Medulla oblongata (tissue), 1 donor: ENCODE data around the gene PPP1R3C.

ENCODE experiments used
- DNase-seq: peaks from one replicate; pipeline ENCODE4 v3.0.0-alpha.2; 2015; ENCODE audit errors: extremely low spot score

Gene PPP1R3C

DNA sequence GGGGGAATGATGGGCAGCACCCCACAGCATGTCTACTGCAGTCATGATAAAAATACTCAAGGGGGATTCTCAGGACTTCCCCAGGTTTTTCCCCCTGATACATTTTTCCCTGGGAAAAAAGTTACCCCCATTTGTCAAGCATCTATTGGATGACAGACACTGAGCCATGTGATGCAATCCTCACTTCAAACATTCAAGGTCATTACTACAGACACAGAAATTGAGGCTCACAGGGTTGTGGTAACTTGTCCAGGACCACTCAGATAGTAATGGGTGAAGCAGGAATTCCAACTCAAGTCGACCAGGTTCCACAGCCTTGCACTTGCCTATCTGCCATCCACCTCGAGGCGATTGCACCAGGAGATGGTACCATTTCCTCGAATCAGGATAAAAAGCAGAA is 31.7 kb downstream of the PPP1R3C start:
- no peak for DNase-seq

DNA sequence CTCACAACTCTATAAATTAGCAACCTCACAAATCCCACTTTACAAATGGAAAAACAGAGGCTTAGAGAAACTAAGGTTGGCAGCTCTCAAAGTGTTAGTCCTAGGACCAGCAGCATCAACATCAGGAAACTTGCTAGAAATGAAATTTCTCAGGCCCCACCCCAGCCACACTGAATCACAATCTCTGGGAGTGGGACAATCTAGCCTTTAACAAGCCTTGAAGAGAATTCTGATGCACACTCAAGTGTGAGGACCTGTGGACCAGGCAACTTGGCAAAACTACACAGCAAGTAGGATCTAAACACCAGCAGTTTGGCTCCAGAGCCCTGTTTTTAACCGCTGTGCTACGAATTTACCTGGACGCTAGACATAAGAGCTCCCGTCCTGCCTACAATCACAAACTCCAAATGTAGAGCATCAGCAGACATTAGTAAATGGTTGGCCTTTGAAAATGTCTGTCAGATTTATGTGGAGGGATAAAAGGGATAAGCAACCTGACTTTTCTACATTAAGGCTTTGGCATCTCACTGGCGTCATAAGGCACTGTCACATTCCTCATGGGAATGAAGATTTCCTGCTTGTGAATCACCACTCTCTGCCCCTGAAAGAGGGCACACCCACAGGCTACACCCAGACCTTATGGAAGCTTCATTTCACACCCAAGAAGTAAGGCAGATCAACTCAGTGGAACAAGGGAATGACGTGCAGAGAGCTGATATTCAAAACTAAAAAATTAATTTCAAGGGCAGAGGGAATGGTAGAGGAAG is 34.5 kb downstream of the PPP1R3C start:
- no peak for DNase-seq

DNA sequence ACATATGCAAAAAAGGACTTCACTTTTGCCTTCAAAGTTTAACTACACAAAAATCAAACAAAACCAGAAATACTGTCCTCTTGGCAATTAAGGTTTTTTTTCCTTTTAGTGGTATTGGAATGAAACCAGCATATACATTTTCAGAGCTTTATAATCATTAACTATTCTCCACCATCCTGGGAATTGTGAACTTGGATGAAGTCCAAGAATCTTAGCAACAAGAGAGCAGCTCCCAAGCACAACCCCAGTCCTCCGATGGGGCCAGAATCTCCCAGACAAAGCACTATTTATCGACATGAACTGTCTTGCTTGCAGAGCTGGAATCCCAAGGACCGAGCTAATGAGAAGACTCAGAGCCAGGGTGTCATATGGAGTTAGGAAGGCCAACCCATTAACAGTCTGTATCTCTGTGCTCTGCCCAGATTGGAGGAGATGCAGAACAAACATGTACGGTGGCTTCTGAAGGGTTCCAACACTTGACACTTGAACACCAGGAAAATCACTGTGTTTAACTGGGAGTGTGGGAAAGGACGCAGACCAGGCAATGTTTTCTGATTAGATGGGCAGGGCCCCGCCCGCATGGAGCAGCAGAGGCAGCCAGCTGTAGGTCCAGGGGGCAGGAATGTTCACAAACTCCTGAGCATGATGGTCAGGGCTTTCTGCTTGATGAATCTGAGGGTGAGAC is 35.5 kb downstream of the PPP1R3C start:
- peak; percentile 66 for DNase-seq

DNA sequence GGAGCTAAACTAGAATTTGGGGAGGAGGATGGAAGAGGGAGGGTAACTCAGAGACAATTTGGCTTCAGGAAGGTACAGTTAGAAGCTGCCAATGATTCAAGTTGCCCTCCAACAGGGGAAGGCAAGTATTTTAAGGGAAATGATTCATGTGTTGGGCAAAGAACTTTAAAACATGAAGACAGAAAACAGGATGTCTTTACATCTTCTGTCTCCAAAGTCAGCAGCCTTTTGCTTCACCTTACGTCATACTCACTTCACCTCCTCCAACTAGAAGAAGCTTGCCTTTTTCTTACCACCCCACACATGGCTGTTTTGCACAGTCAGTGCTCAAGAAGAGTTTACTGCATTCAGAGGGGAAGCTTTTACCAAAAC is 36.1 kb downstream of the PPP1R3C start:
- peak; percentile 41 for DNase-seq

DNA sequence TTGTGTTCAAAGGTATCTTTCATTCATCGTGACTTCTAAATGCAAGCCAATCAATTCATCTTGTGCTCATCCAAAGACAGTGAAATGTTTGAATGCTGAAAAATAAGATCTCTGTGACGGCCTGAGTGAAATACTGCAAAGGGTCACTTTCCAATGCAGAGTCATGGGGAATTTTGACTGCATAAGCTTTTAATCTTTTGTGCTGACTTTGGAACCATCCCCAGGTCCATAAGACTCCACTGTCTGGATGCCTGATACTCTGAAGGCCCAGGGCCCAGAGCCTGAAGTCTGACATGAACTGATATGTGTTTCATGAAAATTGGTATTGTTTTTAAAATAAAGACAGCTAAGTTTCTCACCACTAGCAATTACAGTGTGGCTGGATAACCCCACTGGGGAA is 39.0 kb downstream of the PPP1R3C start:
- DNase-seq, result no peak

DNA sequence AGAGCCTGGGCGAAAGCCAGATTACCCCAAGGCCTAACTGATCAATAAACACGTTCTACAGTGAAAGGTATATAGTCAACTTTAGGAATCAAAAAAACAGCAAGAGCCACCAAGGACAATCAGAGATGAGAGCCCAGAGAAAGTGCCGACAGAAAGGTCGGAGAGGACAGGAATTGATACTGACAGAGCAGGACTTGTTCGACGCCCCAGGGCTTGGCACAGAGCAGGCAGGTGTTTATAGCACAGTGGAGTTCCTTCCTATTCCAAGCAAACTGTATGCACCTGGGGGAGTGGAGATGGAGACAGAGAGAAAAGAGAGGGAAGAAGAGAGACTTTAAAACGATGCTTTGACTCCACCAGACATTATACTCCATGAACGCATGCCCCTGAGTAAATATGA is 39.5 kb downstream of the PPP1R3C start:
- no peak for DNase-seq

DNA sequence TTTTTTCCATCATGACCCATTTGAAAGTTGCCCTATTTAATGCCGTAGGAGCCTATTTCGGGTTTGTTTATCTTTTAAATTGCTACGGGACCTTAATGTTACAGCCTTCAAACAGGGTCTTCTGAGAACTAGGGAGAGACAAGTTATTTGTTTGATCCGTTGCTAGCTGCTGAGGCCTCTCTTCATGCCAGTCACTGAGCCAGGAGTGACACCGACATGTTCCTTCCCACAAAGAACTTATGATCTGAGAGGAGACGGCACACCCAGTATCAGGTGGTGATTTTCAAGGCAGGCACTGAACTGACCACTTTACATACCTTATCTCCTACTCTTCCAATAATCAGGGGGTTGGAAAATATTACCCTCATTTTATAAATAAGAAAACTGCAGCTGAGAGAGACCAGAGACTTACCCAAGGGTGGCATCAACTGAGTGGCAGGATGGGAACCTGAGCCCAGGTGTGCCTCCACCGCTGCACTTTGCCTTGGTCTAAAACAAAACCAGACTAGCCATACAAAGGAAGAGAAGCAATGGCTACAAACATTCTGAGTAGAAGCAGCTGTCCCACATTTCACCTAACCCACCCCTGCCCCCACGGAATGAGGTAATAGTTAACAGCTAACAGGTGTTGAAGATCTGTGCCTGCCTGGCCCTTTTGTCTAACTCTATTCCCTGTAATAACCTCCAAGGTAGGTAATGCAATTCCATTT is 40.5 kb downstream of the PPP1R3C start:
- DNase-seq, result no peak

DNA sequence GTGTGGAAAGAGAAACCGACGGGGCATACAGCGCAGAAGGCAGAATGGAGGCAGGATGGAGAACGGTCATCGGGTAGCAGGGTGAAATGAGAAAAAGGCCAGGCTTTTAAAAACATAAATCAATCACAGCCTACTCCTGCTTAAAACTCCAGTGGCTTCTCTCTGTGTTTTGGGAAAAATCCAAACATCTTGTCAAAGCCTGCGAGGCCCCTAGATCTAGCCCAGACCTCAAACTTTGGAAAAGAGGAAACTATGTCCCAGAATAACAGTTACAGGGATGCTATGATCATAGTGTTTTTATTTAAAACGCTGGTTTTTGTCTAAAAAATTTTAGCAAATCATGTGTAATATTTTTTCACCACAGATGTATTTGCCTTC is 41.1 kb downstream of the PPP1R3C start:
- no peak for DNase-seq

DNA sequence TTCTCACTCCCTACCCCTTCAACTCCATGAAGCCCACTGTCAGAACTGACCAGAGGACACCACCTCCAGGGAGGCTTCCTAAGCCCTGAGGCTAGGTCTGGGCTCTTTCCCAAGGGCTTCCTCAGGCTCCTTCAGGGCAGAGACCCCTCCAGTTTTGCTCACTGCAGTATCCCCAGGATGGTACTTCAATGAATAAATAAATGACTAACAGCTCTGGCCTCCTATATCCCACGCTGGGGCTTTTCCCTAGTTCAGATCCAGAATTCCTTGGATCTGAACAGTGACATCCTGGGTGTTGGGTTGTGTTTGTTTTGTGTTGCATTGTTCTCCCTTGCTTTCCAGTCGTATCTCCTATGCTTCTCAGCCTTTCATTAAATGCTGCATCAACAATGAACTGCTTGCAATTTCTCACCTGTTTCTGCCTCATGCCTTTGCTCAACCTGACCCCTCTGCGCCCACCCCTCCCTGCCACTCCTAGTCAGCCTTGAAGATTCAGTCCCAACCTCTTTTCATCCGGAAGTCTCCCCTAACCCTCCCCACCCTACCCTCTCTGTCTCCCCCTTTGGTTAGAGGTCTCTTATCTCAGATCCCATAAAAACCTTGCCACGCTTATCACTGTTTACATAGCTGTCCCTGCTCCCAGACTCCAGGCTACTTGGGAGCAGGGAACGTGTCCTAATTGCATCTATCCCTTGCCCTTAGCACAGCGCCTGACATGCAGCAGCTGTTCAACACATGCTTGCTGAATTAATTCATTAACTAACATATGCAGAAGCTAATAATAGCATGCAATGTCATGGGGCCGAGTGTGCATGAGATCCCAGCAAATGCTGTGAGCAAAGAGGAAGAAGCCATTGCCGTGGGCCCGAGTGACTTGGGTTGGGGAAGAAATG is 41.7 kb downstream of the PPP1R3C start:
- DNase-seq, result no peak

DNA sequence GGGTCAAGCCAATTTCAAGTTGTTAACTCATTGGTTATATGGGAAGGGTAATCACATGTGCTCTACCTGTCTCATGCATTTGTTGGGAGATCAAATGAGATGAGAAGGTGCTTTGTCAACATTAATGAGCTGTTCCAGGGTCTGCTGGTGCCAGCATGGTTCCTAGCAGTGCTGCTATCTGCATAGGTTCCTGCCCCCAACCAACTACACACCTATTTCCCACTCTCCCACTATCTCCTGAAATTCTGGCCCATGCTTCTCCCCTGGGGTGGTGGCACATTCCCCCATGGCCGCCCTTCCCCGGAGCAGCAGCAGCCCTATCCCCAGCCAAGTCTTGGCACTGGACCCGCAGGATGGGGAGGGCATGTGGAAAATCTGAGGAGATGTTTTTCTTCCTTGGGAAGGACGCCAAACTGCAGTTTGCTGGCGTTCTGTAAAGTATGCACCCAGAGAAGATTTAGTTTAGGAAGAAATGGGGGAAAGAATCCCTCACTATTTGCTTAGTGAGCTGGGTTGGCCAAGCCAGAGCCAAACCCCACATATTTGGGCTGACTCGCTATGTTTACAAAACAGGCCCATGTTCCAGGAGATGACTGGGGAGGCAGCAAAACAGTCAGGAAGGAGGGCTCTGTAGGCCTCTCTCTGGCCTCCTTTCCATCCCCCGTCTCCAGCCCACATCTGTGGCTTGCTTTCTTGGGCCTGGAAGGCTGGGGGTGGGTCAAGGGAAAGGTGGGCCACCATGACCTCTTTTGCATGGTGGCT is 42.5 kb downstream of the PPP1R3C start:
- peak; percentile 58 for DNase-seq

DNA sequence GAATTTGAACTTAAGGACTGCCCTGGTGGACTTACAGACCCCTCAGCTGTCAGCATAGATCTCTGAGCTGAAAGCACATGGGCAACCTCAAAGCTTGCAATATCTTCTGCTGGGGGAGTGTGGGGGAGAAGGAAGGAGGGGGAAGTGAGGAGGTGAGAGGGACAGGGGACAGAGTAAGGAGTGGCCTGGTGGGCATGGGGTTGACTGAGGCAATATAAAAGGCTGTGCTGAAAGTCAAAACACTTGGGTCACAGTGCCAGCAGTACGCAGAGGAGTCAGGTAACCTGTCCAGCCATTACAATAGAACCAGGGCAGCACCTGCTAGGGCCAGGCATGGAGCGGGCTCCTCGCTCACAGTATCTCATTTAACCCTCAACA is 43.2 kb downstream of the PPP1R3C start:
- no peak for DNase-seq

DNA sequence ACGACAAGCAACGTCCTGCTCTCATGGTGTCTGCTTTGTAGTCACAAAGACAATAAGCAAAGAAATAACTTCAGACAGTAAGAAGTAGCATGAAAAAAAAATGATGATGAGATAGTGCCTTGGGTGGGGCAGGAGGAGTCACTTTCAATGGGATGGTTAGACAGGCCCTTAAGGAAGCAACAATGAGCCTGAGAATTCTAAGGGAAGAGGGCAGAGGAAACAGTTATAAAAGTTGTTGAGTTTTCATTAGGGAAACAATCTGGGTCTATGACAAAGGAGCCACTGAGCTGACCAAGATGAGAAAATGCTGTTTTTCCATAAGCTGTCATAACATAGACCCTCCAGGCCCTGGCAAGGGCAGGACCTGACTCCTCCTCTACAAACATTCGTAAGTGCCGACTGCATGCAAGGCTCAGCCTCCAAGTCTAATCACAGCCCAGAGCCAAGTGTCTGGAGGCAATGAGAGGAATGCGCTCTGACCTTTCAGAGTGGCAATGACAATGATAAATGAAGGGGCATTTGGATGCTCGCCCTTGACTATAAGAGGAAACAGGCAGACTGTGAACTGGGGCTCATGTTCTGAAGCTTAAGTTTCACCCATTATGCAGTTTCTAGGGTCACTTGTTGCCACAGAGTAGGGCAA is 43.7 kb downstream of the PPP1R3C start:
- DNase-seq, result peak; percentile 21

DNA sequence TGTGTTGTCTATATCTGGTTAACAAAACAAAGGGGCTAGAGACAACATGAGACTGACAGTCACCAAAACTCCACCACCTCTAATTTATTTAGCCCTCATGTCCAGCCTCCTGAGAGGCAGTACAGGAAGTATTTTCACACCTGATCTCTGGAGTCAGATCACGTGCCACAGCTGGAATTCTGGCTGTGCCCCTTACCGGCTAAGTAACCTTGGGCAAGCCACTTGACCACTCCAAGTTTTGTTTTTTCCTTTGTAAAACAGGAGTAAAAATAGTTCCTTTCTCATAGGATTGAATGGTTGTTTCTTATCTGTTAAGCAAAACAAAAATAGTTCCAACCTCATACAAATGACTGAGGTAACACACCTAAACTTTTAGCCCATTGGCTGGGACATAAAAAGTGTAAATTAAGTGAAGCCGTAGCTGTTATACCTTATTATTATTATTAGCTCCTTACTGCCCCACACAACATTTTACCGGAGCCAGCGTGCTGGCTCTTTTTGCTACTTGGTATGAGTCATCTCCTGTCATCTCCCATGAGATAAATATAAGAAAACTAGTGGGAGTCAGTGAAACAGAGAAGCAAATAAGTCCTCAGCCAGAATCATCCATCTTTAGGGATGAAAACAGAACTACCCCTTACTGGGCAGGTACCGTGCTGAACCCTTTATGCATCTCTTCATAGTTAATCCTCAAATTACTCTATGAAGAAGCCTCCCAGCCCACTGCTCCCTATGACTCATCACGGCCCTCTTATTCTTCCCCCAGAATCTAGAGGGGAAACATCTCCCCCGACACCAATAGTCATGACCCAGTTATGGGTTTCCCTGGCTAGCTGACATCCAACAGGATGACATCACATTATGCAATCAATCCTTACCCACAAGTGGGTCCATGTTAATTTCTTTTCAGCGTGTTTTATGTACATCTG is 44.9 kb downstream of the PPP1R3C start:
- DNase-seq, result no peak

DNA sequence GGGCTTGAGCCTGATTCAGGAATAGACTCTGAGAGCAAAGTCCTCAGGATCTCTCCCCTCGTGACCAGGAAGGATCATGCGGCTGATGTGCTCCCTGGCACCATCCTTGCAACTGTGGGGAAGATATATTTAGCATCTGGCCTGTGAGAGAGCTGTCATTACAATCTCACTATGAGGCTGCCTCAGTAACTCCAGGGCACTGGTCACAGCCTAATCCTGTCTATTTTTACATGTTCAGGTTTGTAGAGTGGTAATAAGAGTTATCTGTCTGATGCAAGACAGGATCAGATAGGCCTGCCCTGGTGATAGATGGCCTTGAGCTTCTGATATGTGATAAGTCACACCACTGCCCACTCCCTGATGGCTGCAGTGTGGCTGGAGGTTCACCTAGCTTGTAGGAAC is 50.7 kb downstream of the PPP1R3C start:
- no peak for DNase-seq

DNA sequence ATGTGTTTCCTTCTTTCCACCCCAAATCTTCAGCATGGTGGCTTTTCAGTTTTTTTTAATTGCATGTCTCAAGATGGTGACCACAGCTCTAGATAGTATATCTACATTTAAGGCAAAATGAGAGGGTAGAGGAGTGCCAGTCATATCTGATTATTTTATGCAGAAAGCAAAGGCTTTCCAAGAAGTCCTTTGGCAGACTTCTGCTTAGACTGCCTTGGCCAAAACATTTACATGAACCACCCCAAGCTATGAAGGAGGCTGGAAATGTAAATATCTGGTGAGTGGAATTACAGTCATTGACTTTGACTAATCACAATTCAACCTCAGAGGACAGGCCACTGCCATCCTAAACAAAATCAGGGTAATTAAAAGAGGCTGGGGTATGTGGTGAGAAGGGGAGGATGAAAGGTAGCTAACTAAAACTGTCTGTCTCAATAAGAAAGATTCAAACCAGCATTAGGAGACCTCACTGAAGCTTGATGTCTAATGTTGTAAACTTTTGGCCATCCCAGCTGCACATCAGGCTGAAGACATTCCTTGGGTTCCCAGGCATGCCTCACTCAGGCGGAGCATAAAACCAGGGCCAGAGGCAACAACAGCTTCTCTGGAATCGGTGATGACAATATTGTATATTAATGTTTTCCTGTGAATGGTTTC is 53.4 kb downstream of the PPP1R3C start:
- no peak for DNase-seq
